Measurements from ENCODE around the gene E4F1. TPM values are rescaled to one million over a fixed set of nuclear protein-coding genes. Genes with fewer than 3 reads are reported as not detected.
"Not testable (repeated sequence)": the region's sequence is repeated elsewhere in the genome, so short reads cannot be mapped to it uniquely, and the experiment has no call there.

The E4F1 gene
- total and polyA plus RNA-seq, 8 donors, result 8.7 to 48.4 (median 9.9) TPM

DNA sequence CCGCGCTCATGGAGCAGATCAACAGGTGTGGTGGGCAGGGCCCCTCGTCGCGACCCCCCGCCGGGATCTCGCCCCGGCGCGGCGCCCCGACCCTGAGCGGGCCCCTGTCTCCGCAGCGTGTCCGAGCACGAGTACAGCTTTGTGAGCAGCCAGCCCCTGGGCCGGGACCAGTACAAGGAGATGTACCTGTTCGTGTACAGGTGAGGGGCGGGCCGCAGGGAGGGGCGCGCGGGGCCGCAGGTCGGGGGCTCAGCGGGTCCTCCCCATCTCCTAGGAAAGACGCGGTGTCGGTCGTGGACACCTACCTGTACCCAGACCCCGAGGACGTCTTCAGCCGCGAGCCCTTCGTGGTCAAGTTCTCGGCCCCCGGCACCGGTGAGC is 13.7 kb downstream of the E4F1 start:
- Histone ChIP-seq H3K36me3 (peaks cover 4 to 28% (median 25%) of the 10 kb centered on the region in 3 donors), H3K4me1 (peaks cover 0 to 6% (median 0%) of the 10 kb centered on the region in 3 donors), H3K4me3 (peak overlapping the region in 1 of 4 donors; percentile 25), H3K9me3 (no peaks in the 10 kb centered on the region), H3K27ac (no peak overlapping the region), H3K27me3 (no peaks in the 10 kb centered on the region)
- intact Hi-C loops (cut with DNase I), result no loop called here
- DNase-seq (peak in 2 of 6 donors; percentile 40 to 82), ATAC-seq (peak in 1 of 4 donors; percentile 2), FAIRE-seq (no peak)
- 13 to 24% methylated on average over 28 to 40 of the region's 40 CpGs for WGBS, 2 donors
- TF ChIP-seq, protein P1, sequence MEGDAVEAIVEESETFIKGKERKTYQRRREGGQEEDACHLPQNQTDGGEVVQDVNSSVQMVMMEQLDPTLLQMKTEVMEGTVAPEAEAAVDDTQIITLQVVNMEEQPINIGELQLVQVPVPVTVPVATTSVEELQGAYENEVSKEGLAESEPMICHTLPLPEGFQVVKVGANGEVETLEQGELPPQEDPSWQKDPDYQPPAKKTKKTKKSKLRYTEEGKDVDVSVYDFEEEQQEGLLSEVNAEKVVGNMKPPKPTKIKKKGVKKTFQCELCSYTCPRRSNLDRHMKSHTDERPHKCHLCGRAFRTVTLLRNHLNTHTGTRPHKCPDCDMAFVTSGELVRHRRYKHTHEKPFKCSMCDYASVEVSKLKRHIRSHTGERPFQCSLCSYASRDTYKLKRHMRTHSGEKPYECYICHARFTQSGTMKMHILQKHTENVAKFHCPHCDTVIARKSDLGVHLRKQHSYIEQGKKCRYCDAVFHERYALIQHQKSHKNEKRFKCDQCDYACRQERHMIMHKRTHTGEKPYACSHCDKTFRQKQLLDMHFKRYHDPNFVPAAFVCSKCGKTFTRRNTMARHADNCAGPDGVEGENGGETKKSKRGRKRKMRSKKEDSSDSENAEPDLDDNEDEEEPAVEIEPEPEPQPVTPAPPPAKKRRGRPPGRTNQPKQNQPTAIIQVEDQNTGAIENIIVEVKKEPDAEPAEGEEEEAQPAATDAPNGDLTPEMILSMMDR (IDR thresholded peaks at IDR 0.05), result no peak

DNA sequence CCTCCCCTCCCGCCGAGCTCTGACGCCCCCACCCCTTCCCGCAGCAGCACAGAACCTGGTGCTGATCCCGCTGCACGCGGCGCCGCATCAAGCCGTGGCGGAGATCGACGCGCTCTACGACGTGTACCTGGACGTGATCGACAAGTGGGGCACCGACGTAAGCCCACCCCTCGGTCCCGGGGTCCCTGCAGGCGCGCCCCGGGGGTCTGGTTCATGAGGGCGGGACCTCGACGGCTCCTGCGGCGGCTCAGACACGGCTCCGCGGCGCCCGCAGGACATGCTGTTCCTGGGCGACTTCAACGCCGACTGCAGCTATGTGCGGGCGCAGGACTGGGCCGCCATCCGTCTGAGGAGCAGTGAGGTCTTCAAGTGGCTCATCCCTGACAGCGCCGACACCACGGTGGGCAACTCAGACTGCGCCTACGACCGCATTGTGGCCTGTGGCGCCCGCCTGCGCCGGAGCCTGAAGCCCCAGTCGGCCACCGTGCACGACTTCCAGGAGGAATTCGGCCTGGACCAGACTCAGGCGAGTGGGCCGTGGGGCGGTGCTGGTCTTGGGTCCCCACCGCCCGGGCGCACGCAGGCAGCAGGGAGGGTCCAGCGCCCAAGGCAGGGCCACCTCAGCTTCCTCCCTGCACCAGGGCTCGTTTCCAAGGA is 14.2 kb downstream of the E4F1 start:
- Histone ChIP-seq H3K27me3 (no peaks in the 10 kb centered on the region), H3K9me3 (no peaks in the 10 kb centered on the region), H3K36me3 (peaks cover 4 to 23% (median 21%) of the 10 kb centered on the region in 3 donors), H3K27ac (no peak overlapping the region), H3K4me1 (peaks cover 0 to 6% (median 0%) of the 10 kb centered on the region in 3 donors), H3K4me3 (no peak overlapping the region)
- 27 to 35% methylated on average over 60 to 65 of the region's 65 CpGs for WGBS, 2 donors
- ATAC-seq (peak in 3 of 4 donors; percentile 4 to 24 (median 9)), DNase-seq (peak in 1 of 6 donors; percentile 76), FAIRE-seq (no peak)
- intact Hi-C loops (cut with DNase I), result no loop called here
- TF ChIP-seq, protein P1 (IDR thresholded peaks at IDR 0.05), result no peak

DNA sequence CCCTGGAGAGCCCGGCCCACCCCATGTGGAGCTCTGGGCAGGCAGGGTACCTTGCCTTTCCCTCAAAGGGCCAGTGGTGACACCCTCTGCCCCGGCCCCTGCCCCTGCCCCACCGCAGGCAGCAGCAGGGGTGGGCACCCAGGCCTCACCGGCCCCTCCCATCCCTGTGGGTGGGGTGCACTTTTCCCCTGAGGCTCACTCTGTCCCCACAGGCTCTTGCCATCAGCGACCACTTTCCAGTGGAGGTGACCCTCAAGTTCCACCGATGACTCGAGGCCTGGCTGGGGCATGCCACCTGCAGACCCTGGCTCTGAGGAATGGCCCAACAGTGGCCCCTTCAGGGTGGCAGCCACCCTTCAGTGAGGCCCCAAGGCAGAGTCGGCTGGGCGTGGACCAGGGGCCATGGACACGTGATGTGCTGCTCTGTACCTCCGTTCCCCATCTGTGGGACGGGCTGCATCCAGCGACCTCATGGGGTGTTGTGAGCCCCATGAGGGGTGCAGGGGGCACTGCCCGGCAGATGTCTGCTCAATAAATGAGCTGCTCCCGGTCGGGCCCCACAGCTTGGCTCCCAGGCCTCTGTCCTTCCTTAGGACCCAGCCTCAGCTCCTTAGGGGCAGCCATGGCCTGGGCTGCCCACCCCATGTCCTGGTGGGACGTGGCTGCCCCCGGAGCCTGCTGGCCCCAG is 14.9 kb downstream of the E4F1 start:
- peaks cover 0 to 6% (median 0%) of the 10 kb centered on the region in 3 donors for H3K4me1 ChIP-seq
- H3K27me3 ChIP-seq, result no peaks in the 10 kb centered on the region
- WGBS, 2 donors, result 46 to 51% methylated on average over 15 to 18 of the region's 18 CpGs
- TF ChIP-seq, protein P1 (IDR thresholded peaks at IDR 0.05), result no peak
- peaks cover 4 to 24% (median 16%) of the 10 kb centered on the region in 3 donors for H3K36me3 ChIP-seq
- peak in 3 of 4 donors; percentile 4 to 13 (median 7) for ATAC-seq
- intact Hi-C loops (cut with DNase I), result no loop called here
- no peak overlapping the region for H3K4me3 ChIP-seq
- DNase-seq, result peak in 2 of 6 donors; percentile 40 to 64
- FAIRE-seq, result no peak
- H3K9me3 ChIP-seq, result no peaks in the 10 kb centered on the region
- H3K27ac ChIP-seq, result no peak overlapping the region

DNA sequence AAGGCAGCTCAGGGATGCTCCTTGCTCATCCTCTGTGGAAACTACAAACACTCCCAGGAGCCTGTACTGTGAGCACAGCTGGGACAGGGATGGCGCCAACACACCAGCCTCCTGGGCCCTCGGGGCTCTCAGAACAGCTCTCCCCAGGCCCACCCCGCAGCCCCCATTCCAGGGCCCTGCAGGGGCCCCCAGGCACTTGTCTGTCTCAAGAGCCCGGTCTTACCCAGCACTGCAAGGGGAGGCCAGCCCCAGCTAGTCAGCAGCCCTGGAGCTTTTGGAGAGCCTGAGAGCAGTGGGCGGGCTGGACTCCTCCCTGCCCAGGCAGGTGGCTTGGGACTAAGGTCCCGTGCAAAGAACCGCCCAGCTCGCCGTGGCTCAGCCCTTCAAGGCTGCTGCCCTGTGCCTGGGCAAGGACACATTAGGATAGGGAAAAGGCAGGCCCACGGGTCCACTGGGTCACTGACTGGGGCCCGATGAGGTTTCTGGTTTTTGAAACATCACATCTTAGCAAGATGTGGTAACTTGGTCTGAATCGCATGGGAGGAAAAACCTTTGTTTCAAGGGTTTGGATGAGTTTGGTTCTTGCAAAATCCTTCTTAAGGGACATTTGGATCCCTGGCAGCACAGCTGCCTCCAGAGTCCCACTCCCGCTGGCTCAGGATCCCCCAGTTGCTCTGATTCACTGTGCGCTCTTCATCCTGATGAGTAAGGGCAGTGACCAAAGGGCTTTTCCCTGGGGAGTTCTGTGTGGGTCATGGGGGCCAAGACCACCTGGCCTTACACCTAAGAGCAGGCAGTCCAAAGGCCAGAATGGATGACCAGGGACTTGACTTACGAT is 15.7 kb downstream of the E4F1 start:
- DNase-seq (peak in 2 of 6 donors; percentile 25 to 76), FAIRE-seq (no peak), ATAC-seq (peak in 2 of 4 donors; percentile 5 to 8)
- TF ChIP-seq, protein P1 (IDR thresholded peaks at IDR 0.05), result no peak
- H3K27me3 ChIP-seq, result no peaks in the 10 kb centered on the region
- 63 to 65% methylated on average over 14 to 15 of the region's 15 CpGs for WGBS, 2 donors
- no peak overlapping the region for H3K27ac ChIP-seq
- intact Hi-C loops (cut with DNase I), result no loop called here
- H3K4me3 ChIP-seq, result no peak overlapping the region
- H3K9me3 ChIP-seq, result no peaks in the 10 kb centered on the region
- peaks cover 0 to 6% (median 0%) of the 10 kb centered on the region in 3 donors for H3K4me1 ChIP-seq
- H3K36me3 ChIP-seq, result peaks cover 0 to 27% (median 10%) of the 10 kb centered on the region in 3 donors

DNA sequence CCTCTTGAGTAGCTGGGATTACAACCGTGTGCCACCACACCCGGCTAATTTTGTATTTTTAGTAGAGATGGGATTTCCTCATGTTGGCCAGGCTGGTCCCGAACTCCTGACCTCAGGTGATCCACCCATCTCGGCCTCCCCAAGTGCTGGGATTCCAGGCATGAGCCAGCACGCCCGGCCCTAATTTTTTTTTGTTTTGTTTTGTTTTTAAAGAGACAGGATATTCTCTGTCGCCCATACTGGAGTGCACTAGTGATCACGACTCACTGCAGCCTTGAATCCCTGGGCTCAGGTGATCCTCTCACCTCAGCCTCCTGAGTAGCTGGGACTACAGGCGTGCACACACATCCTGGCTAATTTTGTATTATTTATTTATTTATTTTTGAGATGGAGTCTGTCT is 16.9 kb downstream of the E4F1 start:
- DNase-seq, result peak in 2 of 6 donors; percentile 6
- H3K4me3 ChIP-seq; H3K9me3 ChIP-seq; FAIRE-seq; intact Hi-C loops (cut with DNase I); H3K27ac ChIP-seq; H3K27me3 ChIP-seq; ATAC-seq; H3K4me1 ChIP-seq: not testable (repeated sequence)
- H3K36me3 ChIP-seq, result peaks cover 0 to 28% (median 4%) of the 10 kb centered on the region in 3 donors
- WGBS, 2 donors, result 77 to 88% methylated on average over 9 of the region's 9 CpGs

Data from pancreas (tissue), 10 donors.